Psoas muscle (tissue), 8 donors: ENCODE results near the gene PLXNA4. TPM values are rescaled to one million over a fixed set of nuclear protein-coding genes. Genes with fewer than 3 reads are reported as not detected.

Experiments
- ATAC-seq, 4 donors: fragments of 200-7000 bp; cut with Tn5 transposase; one replicate each; pipeline ENCODE4 v1.9.1; 2020; ENCODE audit warnings: moderate library complexity in 3 of 4, mild to moderate bottlenecking in 2 of 4
- DNase-seq, 2 donors: peaks; one replicate each; pipeline ENCODE4 v3.0.0-alpha.2; 2020
- H3K27ac ChIP-seq: fragments of 200-600 bp; one replicate; pipeline ENCODE4 v1.8.0; 2022
- H3K27me3 ChIP-seq, 3 donors: fragments of 200-600 bp in 1 of 3; one replicate each; pipeline versions ENCODE4 v1.6.1 to v1.8.0; 2013 to 2022; ENCODE audit warnings: low read length in 2 of 3, mild to moderate bottlenecking in 2 of 3, moderate library complexity in 1 of 3; ENCODE audit not compliant: insufficient read depth in 3 of 3
- H3K36me3 ChIP-seq, 2 donors: fragments of 200-600 bp in 1 of 2; one replicate each; pipeline versions ENCODE4 v1.6.1 to v1.8.0; 2013 to 2022; ENCODE audit warnings: low read depth in 1 of 2, mild to moderate bottlenecking in 1 of 2, moderate library complexity in 1 of 2; ENCODE audit not compliant: insufficient read depth in 1 of 2
- H3K4me1 ChIP-seq: fragments of 200-600 bp; one replicate; pipeline ENCODE4 v1.8.0; 2022
- H3K4me3 ChIP-seq: fragments of 200-600 bp; one replicate; pipeline ENCODE4 v1.8.0; 2022; ENCODE audit warnings: mild to moderate bottlenecking
- H3K9me3 ChIP-seq: fragments of 200-600 bp; one replicate; pipeline ENCODE4 v1.8.0; 2022
- CTCF ChIP-seq: fragments of 200-600 bp; IDR thresholded peaks from one replicate; pipeline ENCODE4 v1.8.0; 2022; ENCODE audit warnings: antibody characterized with exemption
- WGBS, 3 donors: extraction: QIAGEN DNeasy Blood & Tissue Kit; methylation state at CpG; one replicate each; pipeline versions ENCODE4 v1.1.6 to v1.1.7; 2013; 5-methylcytosine and 5-hydroxymethylcytosine counted together
- intact Hi-C, 2 donors: fragments of 100-400 bp; cut with DNase I; formaldehyde crosslinking; loops; one replicate each; pipeline versions ENCODE4 v1.11.0 to v1.14.2; 2022
- polyA plus RNA-seq, 3 donors: library from polyadenylated mRNA; stranded (reverse); fragments of 200-250 nt; gene quantifications; one replicate each; pipeline ENCODE4 v1.2.3, GENCODE V29; 2013
- total RNA-seq, 4 donors: library from RNA; stranded (reverse); fragmentation: NEBNext Ultra II Directional in 2 of 4; extraction: Animal tissue kit (Norgen Biotek cat#: 25700) in 2 of 4; gene quantifications; one replicate each; pipeline versions ENCODE4 v1.2.1 to v1.2.4, GENCODE V29; 2021 to 2023
- donor health status: healthy with polysubstance abuse.
- donor health status: DM: no; HTN: no; CAD: no; lungs with moderate emphysema.
- donor health status: Bipolar disorder and iron deficiency.
- donor health status: healthy.
- donor health status: DM: yes; HTN: yes; CAD: no.
- donor health status: DM: no; HTN: no; CAD: no.
- donor health status: DM: no; HTN: no; CAD: no.
- donor health status: DM: yes; HTN: yes; CAD: no.

The PLXNA4 gene
- total and polyA plus RNA-seq, 7 donors: 0.15 to 2.5 (median 0.88) TPM

DNA sequence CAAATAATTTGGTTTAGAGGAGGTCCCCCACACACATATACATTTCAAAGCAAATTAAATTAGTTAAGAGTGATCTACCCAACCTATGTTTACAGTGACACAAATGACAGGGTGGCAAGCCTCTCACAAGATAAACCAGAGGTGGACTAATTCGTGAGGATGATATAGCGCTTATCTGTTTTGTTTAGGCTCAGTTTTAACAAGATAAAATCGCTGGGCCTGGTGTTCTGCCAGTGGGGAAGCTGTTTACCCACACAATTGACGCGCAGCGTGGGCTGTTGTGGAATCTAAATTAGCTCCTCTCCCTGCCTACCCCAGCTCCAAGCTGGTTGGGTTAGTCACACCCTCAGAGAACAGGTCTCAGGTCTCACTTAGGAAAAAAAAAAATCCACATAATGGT lies 16.7 kb upstream of the PLXNA4 start:
- DNase-seq: no peak
- no peaks in the 10 kb centered on the region for H3K27me3 ChIP-seq
- TF ChIP-seq CTCF: no peak
- H3K27ac ChIP-seq: no peak overlapping the region
- 68 to 74% (median 72%) methylated on average over 6 of the region's 6 CpGs for WGBS, 3 donors
- no peak for ATAC-seq
- no peaks in the 10 kb centered on the region for H3K9me3 ChIP-seq
- no peak overlapping the region for H3K4me3 ChIP-seq
- H3K36me3 ChIP-seq: no peaks in the 10 kb centered on the region
- intact Hi-C loops: no loop called here
- H3K4me1 ChIP-seq: no peaks in the 10 kb centered on the region

- intact Hi-C loops: no loop called here
- Histone ChIP-seq H3K4me3 (no peak overlapping the region), H3K27me3 (no peaks in the 10 kb centered on the region), H3K27ac (no peak overlapping the region), H3K4me1 (no peaks in the 10 kb centered on the region), H3K9me3 (no peaks in the 10 kb centered on the region), H3K36me3 (no peaks in the 10 kb centered on the region)
- 81 to 83% (median 82%) methylated on average over 12 of the region's 12 CpGs for WGBS, 3 donors
- ATAC-seq (no peak), DNase-seq (no peak)
- TF ChIP-seq CTCF: no peak
These were observed 16.1 kb upstream of the PLXNA4 start for GRCh38 chr7:132592231-132592920.

DNA sequence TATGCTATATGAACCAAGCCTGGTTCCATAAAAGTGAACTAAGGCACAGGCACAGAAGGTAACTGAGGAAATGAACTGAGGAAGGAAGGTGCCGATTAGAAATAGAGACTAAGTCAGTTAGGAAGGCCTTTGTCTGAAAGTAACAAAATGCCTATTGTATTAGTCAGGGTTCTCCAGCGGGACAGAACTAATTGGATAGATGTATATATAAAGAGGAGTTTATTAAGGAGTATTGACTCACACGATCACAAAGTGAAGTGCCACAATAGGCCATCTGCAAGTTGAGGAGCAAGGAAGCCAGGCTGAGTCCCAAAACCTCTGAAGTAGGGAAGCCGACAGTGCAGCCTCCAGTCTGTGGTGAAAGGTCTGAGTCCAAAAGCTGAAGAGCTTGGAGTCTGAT lies 13.9 kb upstream of the PLXNA4 start:
- Histone ChIP-seq H3K4me3 (no peak overlapping the region), H3K4me1 (no peaks in the 10 kb centered on the region), H3K27ac (no peak overlapping the region), H3K9me3 (no peaks in the 10 kb centered on the region), H3K27me3 (no peaks in the 10 kb centered on the region), H3K36me3 (no peaks in the 10 kb centered on the region)
- intact Hi-C loops: no loop called here
- ATAC-seq (no peak), DNase-seq (no peak)
- no peak for TF ChIP-seq CTCF
- 57 to 64% (median 59%) methylated on average over 4 of the region's 4 CpGs for WGBS, 3 donors

GRCh38 chr7:132588596-132588995 lies 12.3 kb upstream of the PLXNA4 start:
- intact Hi-C loops: loop anchor here (10.0 kb wide), 2 partner anchors 644 to 894 kb away; no protein-coding TSS in a partner anchor
- H3K4me1 ChIP-seq: no peaks in the 10 kb centered on the region
- no peak for ATAC-seq
- no peaks in the 10 kb centered on the region for H3K9me3 ChIP-seq
- no peaks in the 10 kb centered on the region for H3K27me3 ChIP-seq
- no peak for DNase-seq
- no peak for TF ChIP-seq CTCF
- no peak overlapping the region for H3K27ac ChIP-seq
- no peaks in the 10 kb centered on the region for H3K36me3 ChIP-seq
- H3K4me3 ChIP-seq: no peak overlapping the region
